H9 (cell line): ENCODE results near the gene SEC22A. TPM values are rescaled to one million over a fixed set of nuclear protein-coding genes. Genes with fewer than 3 reads are reported as not detected.

Experiments
- DNase-seq: peaks from one replicate; pipeline ENCODE4 v3.0.0-alpha.2; 2017
- H2AFZ ChIP-seq: one replicate; pipeline ENCODE4 v1.6.1; 2013; ENCODE audit warnings: mild to moderate bottlenecking, low read length, control low read depth, moderate library complexity
- H2AK5ac ChIP-seq: 2 replicates; pipeline ENCODE4 v1.6.1; 2013; ENCODE audit warnings: low read length, control low read depth, mixed read lengths; ENCODE audit not compliant: insufficient read length
- H2BK120ac ChIP-seq: one replicate; pipeline ENCODE4 v1.6.1; 2013; ENCODE audit warnings: low read depth, mild to moderate bottlenecking, low read length, control low read depth, inconsistent platforms; ENCODE audit not compliant: poor library complexity, severe bottlenecking
- H2BK12ac ChIP-seq: 2 replicates; pipeline ENCODE4 v1.6.1; 2013; ENCODE audit warnings: low read length, control low read depth, mixed read lengths, low read depth; ENCODE audit not compliant: insufficient read length
- H2BK15ac ChIP-seq: 2 replicates; pipeline ENCODE4 v1.6.1; 2013; ENCODE audit warnings: low read depth, low read length, control low read depth
- H2BK20ac ChIP-seq: one replicate; pipeline ENCODE4 v1.6.1; 2013; ENCODE audit warnings: low read depth, mild to moderate bottlenecking, low read length, control low read depth, inconsistent platforms; ENCODE audit not compliant: poor library complexity, severe bottlenecking
- H2BK5ac ChIP-seq: 2 replicates; pipeline ENCODE4 v1.6.1; 2013; ENCODE audit warnings: low read length, control low read depth, mixed read lengths; ENCODE audit not compliant: insufficient read length
- H3K14ac ChIP-seq: 2 replicates; pipeline ENCODE4 v1.6.1; 2013; ENCODE audit warnings: low read length, control low read depth; ENCODE audit not compliant: insufficient read depth
- H3K18ac ChIP-seq: 2 replicates; pipeline ENCODE4 v1.6.1; 2013; ENCODE audit warnings: low read depth, mild to moderate bottlenecking, mixed read lengths, low read length, control low read depth; ENCODE audit not compliant: insufficient read length
- H3K23ac ChIP-seq: 2 replicates; pipeline ENCODE4 v1.6.1; 2013; ENCODE audit warnings: low read length, control low read depth, mixed read lengths, low read depth; ENCODE audit not compliant: insufficient read length
- H3K23me2 ChIP-seq: 2 replicates; pipeline ENCODE4 v1.6.1; 2013; ENCODE audit warnings: low read depth, mild to moderate bottlenecking, mixed read lengths, low read length, control low read depth; ENCODE audit not compliant: insufficient read length, poor library complexity, severe bottlenecking
- H3K27ac ChIP-seq: 2 replicates; pipeline ENCODE4 v1.5.1; 2013; ENCODE audit warnings: low read length, control low read depth, mixed read lengths, low read depth; ENCODE audit not compliant: insufficient read length
- H3K27me3 ChIP-seq: 2 replicates; pipeline ENCODE4 v1.6.1; 2013; ENCODE audit warnings: low read length, control low read depth, inconsistent platforms; ENCODE audit not compliant: insufficient read depth
- H3K4ac ChIP-seq: 2 replicates; pipeline ENCODE4 v1.6.1; 2013; ENCODE audit warnings: low read depth, mild to moderate bottlenecking, control low read depth, inconsistent platforms, low read length, moderate library complexity
- H3K4me1 ChIP-seq: 2 replicates; pipeline ENCODE4 v1.6.1; 2013; ENCODE audit warnings: low read length, control low read depth, inconsistent platforms; ENCODE audit not compliant: insufficient read depth
- H3K4me2 ChIP-seq: 2 replicates; pipeline ENCODE4 v1.6.1; 2013; ENCODE audit warnings: low read length, control low read depth, mixed read lengths; ENCODE audit not compliant: insufficient read length, insufficient read depth
- H3K56ac ChIP-seq: 2 replicates; pipeline ENCODE4 v1.6.1; 2013; ENCODE audit warnings: low read depth, mild to moderate bottlenecking, mixed read lengths, low read length, control low read depth; ENCODE audit not compliant: insufficient read length
- H3K79me1 ChIP-seq: 2 replicates; pipeline ENCODE4 v1.6.1; 2013; ENCODE audit warnings: low read depth, mild to moderate bottlenecking, moderate library complexity, low read length, control low read depth, inconsistent platforms; ENCODE audit not compliant: insufficient read depth, poor library complexity, severe bottlenecking
- H3K79me2 ChIP-seq: 2 replicates; pipeline ENCODE4 v1.6.1; 2013; ENCODE audit warnings: low read length, control low read depth, inconsistent platforms; ENCODE audit not compliant: insufficient read depth
- H3K9ac ChIP-seq: 2 replicates; pipeline ENCODE4 v1.6.1; 2013; ENCODE audit warnings: low read length, control low read depth, mixed read lengths; ENCODE audit not compliant: insufficient read length; ENCODE audit errors: extremely low read depth
- H3K9me3 ChIP-seq: one replicate; pipeline ENCODE4 v1.6.1; 2013; ENCODE audit warnings: low read depth, low read length, inconsistent platforms; ENCODE audit not compliant: control insufficient read depth
- H3T11ph ChIP-seq: one replicate; pipeline ENCODE4 v1.6.1; 2013; ENCODE audit warnings: mild to moderate bottlenecking, low read length, control low read depth, inconsistent platforms
- H4K20me1 ChIP-seq: one replicate; pipeline ENCODE4 v1.6.1; 2013; ENCODE audit not compliant: control insufficient read depth, insufficient read length, insufficient read depth
- H4K5ac ChIP-seq: 2 replicates; pipeline ENCODE4 v1.6.1; 2013; ENCODE audit warnings: low read depth, mild to moderate bottlenecking, mixed read lengths, low read length, control low read depth; ENCODE audit not compliant: insufficient read length
- H4K8ac ChIP-seq: replicated peaks from 2 replicates; pipeline ENCODE4 v1.6.1; 2013; ENCODE audit warnings: low read length, control low read depth, mixed read lengths, low read depth; ENCODE audit not compliant: insufficient read length
- H4K91ac ChIP-seq: 2 replicates; pipeline ENCODE4 v1.6.1; 2013; ENCODE audit warnings: low read depth, mild to moderate bottlenecking, moderate library complexity, mixed read lengths, low read length, control low read depth; ENCODE audit not compliant: insufficient read length
- H3K27ac Mint-ChIP-seq, 3 experiments: 2 replicates in 2 of 3; 3 replicates in 1 of 3; pipeline ENCODE4 v1.8.0; 2020 to 2021; ENCODE audit warnings: mixed read lengths in 3 of 3, mild to moderate bottlenecking in 1 of 3, moderate library complexity in 1 of 3
- H3K27me3 Mint-ChIP-seq: 2 replicates; pipeline ENCODE4 v1.8.0; 2021; ENCODE audit warnings: low read depth, mild to moderate bottlenecking, moderate library complexity, mixed read lengths
- H3K36me3 Mint-ChIP-seq, 3 experiments: 2 replicates in 2 of 3; 3 replicates in 1 of 3; pipeline ENCODE4 v1.8.0; 2020 to 2021; ENCODE audit warnings: low read depth in 3 of 3, mixed read lengths in 3 of 3; ENCODE audit not compliant: insufficient read depth in 1 of 3
- H3K4me1 Mint-ChIP-seq, 2 experiments: 2 replicates each; pipeline ENCODE4 v1.8.0; 2020; ENCODE audit warnings: mixed read lengths in 2 of 2
- H3K4me3 Mint-ChIP-seq, 2 experiments: 2 replicates in 1 of 2; 3 replicates in 1 of 2; pipeline ENCODE4 v1.8.0; 2020 to 2021; ENCODE audit warnings: mild to moderate bottlenecking in 2 of 2, mixed read lengths in 2 of 2, moderate library complexity in 1 of 2
- H3K9me3 Mint-ChIP-seq, 2 experiments: 2 replicates in 1 of 2; 3 replicates in 1 of 2; pipeline ENCODE4 v1.8.0; 2020; ENCODE audit warnings: mild to moderate bottlenecking in 2 of 2, mixed read lengths in 2 of 2, moderate library complexity in 1 of 2
- CTCF ChIP-seq: fragments of 200-600 bp; sonication (generic); conservative IDR thresholded peaks from 3 replicates; pipeline ENCODE4 v1.8.0; 2021; ENCODE audit warnings: antibody characterized with exemption, mild to moderate bottlenecking
- WGBS: extraction: QIAGEN DNeasy Blood & Tissue Kit; methylation state at CpG from one replicate; pipeline ENCODE4 v1.1.7; 2013; ENCODE audit warnings: missing lambda C conversion rate, low lambda C conversion rate, mixed read lengths; ENCODE audit not compliant: insufficient read length; ENCODE audit errors: extremely low coverage; 5-methylcytosine and 5-hydroxymethylcytosine counted together
- total RNA-seq: library from RNA; stranded (reverse); gene quantifications from 2 replicates; pipeline ENCODE4 v1.2.1, GENCODE V29; 2021

Gene SEC22A
- total RNA-seq, 1 experiment from 2014 or later, result 9.9 TPM

GRCh38 chr3:123276346-123277006 is 74.7 kb downstream of the SEC22A start:
- Histone ChIP-seq H2BK15ac (no peak overlapping the region), H3K27me3 (no peaks in the 10 kb centered on the region), H3K23ac (no peak overlapping the region), H3K56ac (no peak overlapping the region), H3K18ac (no peak overlapping the region), H3K9ac (no peak overlapping the region), H2BK120ac (no peak overlapping the region), H2AFZ (no peak overlapping the region), H3K4me1 (peaks cover 10% of the 10 kb centered on the region; the same call in 1 of the 2 replicates), H3T11ph (no peak overlapping the region), H4K91ac (no peak overlapping the region), H2BK12ac (no peak overlapping the region), H3K4me2 (no peak overlapping the region), H3K27ac (no peak overlapping the region), H2BK5ac (no peak overlapping the region), H4K8ac (no peak overlapping the region), H3K23me2 (no peaks in the 10 kb centered on the region), H4K5ac (no peak overlapping the region), H3K79me2 (no peaks in the 10 kb centered on the region), H3K9me3 (no peaks in the 10 kb centered on the region), H4K20me1 (no peaks in the 10 kb centered on the region), H2BK20ac (no peak overlapping the region), H3K14ac (no peak overlapping the region), H3K79me1 (no peaks in the 10 kb centered on the region), H3K4ac (no peak overlapping the region), H2AK5ac (no peak overlapping the region)
- Mint-ChIP-seq H3K4me1 (peaks cover 25% of the 10 kb centered on the region in 2 experiments), H3K27me3 (no peaks in the 10 kb centered on the region), H3K27ac (no peak overlapping the region; a peak in 1 of 7 replicates), H3K36me3 (peaks cover 0 to 5% (median 5%) of the 10 kb centered on the region in 3 experiments; a peak in 4 of 7 replicates), H3K9me3 (no peaks in the 10 kb centered on the region), H3K4me3 (no peak overlapping the region)
- no peak for TF ChIP-seq CTCF
- DNase-seq, result no peak
- no CpG with 5 or more reads among the region's 10 CpGs for WGBS
